Measurements from ENCODE around the gene PARS2. TPM values are rescaled to one million over a fixed set of nuclear protein-coding genes. Genes with fewer than 3 reads are reported as not detected.

The PARS2 gene
- total RNA-seq, 1 experiment from 2014 or later, result 10.2 TPM

- H3K56ac ChIP-seq (ENCODE audit: insufficient read length, low read depth, low read length), result no peak within 1 kb of the TSS
- peaks cover 7% of the 10 kb centered on the region for H3K23me2 ChIP-seq (ENCODE audit: insufficient read length, low read depth, low read length, poor library complexity, severe bottlenecking)
- peak within 1 kb of the TSS; percentile 63 for H4K8ac ChIP-seq (replicated peaks; ENCODE audit: insufficient read length, low read depth, low read length)
- H2BK15ac ChIP-seq (ENCODE audit: low read depth, low read length), result no peak within 1 kb of the TSS
- H4K91ac ChIP-seq (ENCODE audit: insufficient read length, low read depth, low read length), result no peak within 1 kb of the TSS
- no peaks in the 10 kb centered on the region for H3K27me3 ChIP-seq (ENCODE audit: insufficient read depth, low read length)
- H3K4me2 ChIP-seq (ENCODE audit: insufficient read depth, insufficient read length, low read length), result peak within 1 kb of the TSS; percentile 94
- H3K9me3 ChIP-seq (ENCODE audit: control insufficient read depth, low read depth, low read length), result no peaks in the 10 kb centered on the region
- no peaks in the 10 kb centered on the region for H3K4me1 ChIP-seq (ENCODE audit: insufficient read depth, low read length)
- no peak for TF ChIP-seq CTCF (conservative IDR thresholded peaks at IDR 0.05)
- H3K79me1 ChIP-seq (ENCODE audit: insufficient read depth, low read depth, low read length, poor library complexity, severe bottlenecking), result peaks cover 2% of the 10 kb centered on the region
- no peak within 1 kb of the TSS for H3K27ac ChIP-seq (ENCODE audit: insufficient read length, low read depth, low read length)
- H3K79me2 ChIP-seq (ENCODE audit: insufficient read depth, low read length), result no peaks in the 10 kb centered on the region
- no peak within 1 kb of the TSS for H2BK120ac ChIP-seq (ENCODE audit: low read depth, low read length, poor library complexity, severe bottlenecking)
- peak within 1 kb of the TSS; percentile 93 for H3K14ac ChIP-seq (ENCODE audit: insufficient read depth, low read length)
- WGBS (ENCODE audit: extremely low coverage, insufficient read length, low lambda C conversion rate), result no CpG with 5 or more reads among the region's 51 CpGs
- H2BK5ac ChIP-seq (ENCODE audit: insufficient read length, low read length), result no peak within 1 kb of the TSS
- H3K27me3 Mint-ChIP-seq (ENCODE audit: low read depth), result peaks cover 31% of the 10 kb centered on the region
- peak within 1 kb of the TSS; percentile 81 for H3K18ac ChIP-seq (ENCODE audit: insufficient read length, low read depth, low read length)
- no peak within 1 kb of the TSS for H3K23ac ChIP-seq (ENCODE audit: insufficient read length, low read depth, low read length)
- H3T11ph ChIP-seq (ENCODE audit: low read length), result no peak within 1 kb of the TSS
- H2BK20ac ChIP-seq (ENCODE audit: low read depth, low read length, poor library complexity, severe bottlenecking), result no peak within 1 kb of the TSS
- peak within 1 kb of the TSS; percentile 86 for H3K9ac ChIP-seq (ENCODE audit: extremely low read depth, insufficient read length, low read length)
- H3K4me1 Mint-ChIP-seq, result peaks cover 13 to 14% of the 10 kb centered on the region in 2 experiments
- no peaks in the 10 kb centered on the region for H4K20me1 ChIP-seq (ENCODE audit: control insufficient read depth, insufficient read depth, insufficient read length)
- peak within 1 kb of the TSS; percentile 88 to 91 for H3K4me3 Mint-ChIP-seq
- no peak within 1 kb of the TSS for H2BK12ac ChIP-seq (ENCODE audit: insufficient read length, low read depth, low read length)
- H2AK5ac ChIP-seq (ENCODE audit: insufficient read length, low read length), result no peak within 1 kb of the TSS
- no peak within 1 kb of the TSS for H3K4ac ChIP-seq (ENCODE audit: low read depth, low read length)
- no peaks in the 10 kb centered on the region for H3K9me3 Mint-ChIP-seq
- peak within 1 kb of the TSS; percentile 50 to 88 (median 87); a peak in 6 of 7 replicates for H3K27ac Mint-ChIP-seq
- no peak within 1 kb of the TSS for H4K5ac ChIP-seq (ENCODE audit: insufficient read length, low read depth, low read length)
- DNase-seq, result peak; percentile 85
- H2AFZ ChIP-seq (ENCODE audit: low read length), result peak within 1 kb of the TSS; percentile 93
- peaks cover 6 to 21% (median 18%) of the 10 kb centered on the region in 3 experiments; a peak in 6 of 7 replicates for H3K36me3 Mint-ChIP-seq (ENCODE audit: insufficient read depth in 1 of 3, low read depth in 3 of 3)
These were observed 48.6 kb downstream of the PARS2 start, which contains the start of gene TTC4 for GRCh38 chr1:54715493-54716298. TSS of gene TTC4 (plus strand) at chr1:54715861. CDS start at chr1:54715909, 48 bp downstream.
